A549 (cell line): Measurements from ENCODE around the gene RASGRP2.

Source experiments
- CTCF ChIP-seq: fragments of >200 bp; sonication (Bioruptor Twin); formaldehyde crosslinking; IDR thresholded peaks from 3 replicates; pipeline ENCODE4 v1.5.1; 2016
- MAFK ChIP-seq: fragments of 450-650 bp; IDR thresholded peaks from 2 replicates; pipeline ENCODE4 v1.6.1; 2014; ENCODE audit not compliant: partially characterized antibody
- PHF8 ChIP-seq: fragments of 200-600 bp; sonication (generic); IDR thresholded peaks from 2 replicates; pipeline ENCODE4 v1.6.1; 2016; ENCODE audit warnings: low read depth, mild to moderate bottlenecking, antibody characterized with exemption, moderate library complexity, borderline replicate concordance
- POLR2A ChIP-seq: IDR thresholded peaks from 2 replicates; pipeline ENCODE4 v1.6.1; 2012; ENCODE audit warnings: mild to moderate bottlenecking, low read length
- SMC3 ChIP-seq: fragments of >200 bp; sonication (Bioruptor Twin); formaldehyde crosslinking; IDR thresholded peaks from 3 replicates; pipeline ENCODE4 v1.6.1; 2018; ENCODE audit warnings: inconsistent platforms

DNA sequence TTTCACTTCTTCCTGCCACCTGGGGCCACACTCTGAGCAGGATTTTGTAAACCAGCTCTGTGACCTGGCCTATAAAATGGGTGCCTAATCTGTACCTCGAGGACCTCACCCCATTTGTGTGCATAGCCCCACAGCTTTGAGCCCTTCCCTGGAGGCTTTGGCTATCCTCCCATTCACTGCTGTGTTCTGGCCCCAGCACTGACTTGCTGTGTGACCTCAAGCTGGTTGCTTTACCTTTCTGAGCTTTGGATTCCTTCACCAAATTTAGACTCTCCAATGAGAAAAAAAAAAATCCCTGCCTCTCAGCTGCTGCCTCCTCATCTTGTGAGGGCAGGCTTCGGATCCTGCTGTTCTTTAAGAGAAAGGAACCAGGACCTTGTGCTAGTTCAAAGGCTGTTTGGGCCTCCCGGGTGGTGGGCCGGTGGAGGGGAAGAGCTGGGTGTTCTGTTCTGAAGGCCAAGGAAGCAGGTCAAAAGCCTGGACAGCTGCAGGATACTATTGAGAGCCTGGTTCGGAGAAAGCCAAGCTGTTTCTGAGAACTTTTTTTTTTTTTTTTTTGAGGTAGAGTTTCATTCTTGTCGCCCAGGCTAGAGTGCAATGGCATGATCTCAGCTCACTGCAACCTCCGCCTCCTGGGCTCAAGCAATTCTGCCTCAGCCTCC lies 16.9 kb upstream of the RASGRP2 start:
- TF ChIP-seq MAFK (no peak), CTCF (no peak), PHF8 (no peak), POLR2A (no peak), SMC3 (no peak)
